ENCODE measurements around the gene ART5.

DNA sequence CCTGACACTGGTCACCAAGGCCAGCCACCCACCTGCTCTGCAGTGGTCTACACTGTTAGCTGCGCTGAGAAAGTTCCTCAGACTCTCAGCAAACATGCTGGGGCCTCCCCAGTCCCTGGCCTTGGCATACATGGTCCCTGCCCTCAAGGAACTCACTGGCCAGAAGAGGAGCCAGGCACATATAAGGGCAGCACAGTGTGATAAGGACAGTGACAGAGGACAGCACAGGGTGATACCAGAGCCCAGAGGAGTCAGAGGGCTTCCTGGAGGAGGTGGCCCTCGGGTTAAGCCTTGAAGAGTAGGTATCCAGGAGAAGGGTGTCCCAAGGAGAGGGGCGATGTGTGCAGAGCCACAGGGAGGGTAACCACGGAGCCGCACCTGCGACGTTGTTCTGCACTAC, 3.8 kb upstream of the ART5 start:
- TF ChIP-seq, protein P1, sequence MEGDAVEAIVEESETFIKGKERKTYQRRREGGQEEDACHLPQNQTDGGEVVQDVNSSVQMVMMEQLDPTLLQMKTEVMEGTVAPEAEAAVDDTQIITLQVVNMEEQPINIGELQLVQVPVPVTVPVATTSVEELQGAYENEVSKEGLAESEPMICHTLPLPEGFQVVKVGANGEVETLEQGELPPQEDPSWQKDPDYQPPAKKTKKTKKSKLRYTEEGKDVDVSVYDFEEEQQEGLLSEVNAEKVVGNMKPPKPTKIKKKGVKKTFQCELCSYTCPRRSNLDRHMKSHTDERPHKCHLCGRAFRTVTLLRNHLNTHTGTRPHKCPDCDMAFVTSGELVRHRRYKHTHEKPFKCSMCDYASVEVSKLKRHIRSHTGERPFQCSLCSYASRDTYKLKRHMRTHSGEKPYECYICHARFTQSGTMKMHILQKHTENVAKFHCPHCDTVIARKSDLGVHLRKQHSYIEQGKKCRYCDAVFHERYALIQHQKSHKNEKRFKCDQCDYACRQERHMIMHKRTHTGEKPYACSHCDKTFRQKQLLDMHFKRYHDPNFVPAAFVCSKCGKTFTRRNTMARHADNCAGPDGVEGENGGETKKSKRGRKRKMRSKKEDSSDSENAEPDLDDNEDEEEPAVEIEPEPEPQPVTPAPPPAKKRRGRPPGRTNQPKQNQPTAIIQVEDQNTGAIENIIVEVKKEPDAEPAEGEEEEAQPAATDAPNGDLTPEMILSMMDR (IDR thresholded peaks at IDR 0.05): no peak
- no peak for TF ChIP-seq POLR2A (IDR thresholded peaks at IDR 0.05)

All from ovary (tissue), 3 donors.